WTC11 (cell line): ENCODE measurements around the gene GXYLT2.

ENCODE experiments used
- SMAD4 ChIP-seq: sonication (generic); formaldehyde crosslinking; IDR thresholded peaks from 2 replicates; pipeline ENCODE4 v1.8.0; 2022; ENCODE audit warnings: mild to moderate bottlenecking, missing genetic modification reagents
- TF ChIP-seq, protein P1 (sequence below): fragments of 200-600 bp; IDR thresholded peaks from 2 replicates; pipeline ENCODE4 v1.8.0; 2022; ENCODE audit warnings: antibody characterized with exemption
- TF ChIP-seq, protein P2 (sequence below): sonication (generic); formaldehyde crosslinking; IDR thresholded peaks from 2 replicates; pipeline ENCODE4 v1.8.0; 2022; ENCODE audit warnings: missing genetic modification reagents

GRCh38 chr3:72947715-72948490, 60.1 kb downstream of the GXYLT2 start:
- TF ChIP-seq, protein P1, sequence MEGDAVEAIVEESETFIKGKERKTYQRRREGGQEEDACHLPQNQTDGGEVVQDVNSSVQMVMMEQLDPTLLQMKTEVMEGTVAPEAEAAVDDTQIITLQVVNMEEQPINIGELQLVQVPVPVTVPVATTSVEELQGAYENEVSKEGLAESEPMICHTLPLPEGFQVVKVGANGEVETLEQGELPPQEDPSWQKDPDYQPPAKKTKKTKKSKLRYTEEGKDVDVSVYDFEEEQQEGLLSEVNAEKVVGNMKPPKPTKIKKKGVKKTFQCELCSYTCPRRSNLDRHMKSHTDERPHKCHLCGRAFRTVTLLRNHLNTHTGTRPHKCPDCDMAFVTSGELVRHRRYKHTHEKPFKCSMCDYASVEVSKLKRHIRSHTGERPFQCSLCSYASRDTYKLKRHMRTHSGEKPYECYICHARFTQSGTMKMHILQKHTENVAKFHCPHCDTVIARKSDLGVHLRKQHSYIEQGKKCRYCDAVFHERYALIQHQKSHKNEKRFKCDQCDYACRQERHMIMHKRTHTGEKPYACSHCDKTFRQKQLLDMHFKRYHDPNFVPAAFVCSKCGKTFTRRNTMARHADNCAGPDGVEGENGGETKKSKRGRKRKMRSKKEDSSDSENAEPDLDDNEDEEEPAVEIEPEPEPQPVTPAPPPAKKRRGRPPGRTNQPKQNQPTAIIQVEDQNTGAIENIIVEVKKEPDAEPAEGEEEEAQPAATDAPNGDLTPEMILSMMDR = no peak
- TF ChIP-seq, protein P2, sequence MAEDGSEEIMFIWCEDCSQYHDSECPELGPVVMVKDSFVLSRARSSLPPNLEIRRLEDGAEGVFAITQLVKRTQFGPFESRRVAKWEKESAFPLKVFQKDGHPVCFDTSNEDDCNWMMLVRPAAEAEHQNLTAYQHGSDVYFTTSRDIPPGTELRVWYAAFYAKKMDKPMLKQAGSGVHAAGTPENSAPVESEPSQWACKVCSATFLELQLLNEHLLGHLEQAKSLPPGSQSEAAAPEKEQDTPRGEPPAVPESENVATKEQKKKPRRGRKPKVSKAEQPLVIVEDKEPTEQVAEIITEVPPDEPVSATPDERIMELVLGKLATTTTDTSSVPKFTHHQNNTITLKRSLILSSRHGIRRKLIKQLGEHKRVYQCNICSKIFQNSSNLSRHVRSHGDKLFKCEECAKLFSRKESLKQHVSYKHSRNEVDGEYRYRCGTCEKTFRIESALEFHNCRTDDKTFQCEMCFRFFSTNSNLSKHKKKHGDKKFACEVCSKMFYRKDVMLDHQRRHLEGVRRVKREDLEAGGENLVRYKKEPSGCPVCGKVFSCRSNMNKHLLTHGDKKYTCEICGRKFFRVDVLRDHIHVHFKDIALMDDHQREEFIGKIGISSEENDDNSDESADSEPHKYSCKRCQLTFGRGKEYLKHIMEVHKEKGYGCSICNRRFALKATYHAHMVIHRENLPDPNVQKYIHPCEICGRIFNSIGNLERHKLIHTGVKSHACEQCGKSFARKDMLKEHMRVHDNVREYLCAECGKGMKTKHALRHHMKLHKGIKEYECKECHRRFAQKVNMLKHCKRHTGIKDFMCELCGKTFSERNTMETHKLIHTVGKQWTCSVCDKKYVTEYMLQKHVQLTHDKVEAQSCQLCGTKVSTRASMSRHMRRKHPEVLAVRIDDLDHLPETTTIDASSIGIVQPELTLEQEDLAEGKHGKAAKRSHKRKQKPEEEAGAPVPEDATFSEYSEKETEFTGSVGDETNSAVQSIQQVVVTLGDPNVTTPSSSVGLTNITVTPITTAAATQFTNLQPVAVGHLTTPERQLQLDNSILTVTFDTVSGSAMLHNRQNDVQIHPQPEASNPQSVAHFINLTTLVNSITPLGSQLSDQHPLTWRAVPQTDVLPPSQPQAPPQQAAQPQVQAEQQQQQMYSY (CRISPR knock-in tag) = no peak
- no peak for TF ChIP-seq SMAD4 (CRISPR knock-in tag)
